ENCODE data around the gene AFF4. TPM values are rescaled to one million over a fixed set of nuclear protein-coding genes. Genes with fewer than 3 reads are reported as not detected.
A peak's percentile ranks its signal among the peaks of the same experiment; 100 is the strongest.
"Not testable (repeated sequence)": the region's sequence is repeated elsewhere in the genome, so short reads cannot be mapped to it uniquely, and the experiment has no call there.

AFF4 gene
- total RNA-seq, 1 experiment from 2014 or later = 85.3 TPM

DNA sequence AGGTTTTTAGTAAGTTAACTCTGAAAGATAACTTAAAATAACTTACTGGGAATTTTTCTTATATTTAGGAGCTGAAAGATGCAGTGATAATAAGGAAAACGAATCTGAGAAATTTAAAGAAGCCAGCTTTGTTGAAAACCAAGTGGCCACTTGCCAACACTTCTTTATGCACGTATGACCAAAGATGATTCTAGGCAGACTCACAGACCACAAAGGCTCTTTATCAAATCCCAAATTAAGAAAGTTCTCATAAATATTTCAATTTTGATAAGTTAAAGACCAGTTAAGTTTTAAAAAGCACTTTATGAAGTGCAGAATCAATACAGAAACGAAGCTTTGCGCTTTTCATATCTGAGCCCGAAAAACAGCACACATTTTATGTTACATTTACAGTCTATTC lies 1.5 kb downstream of the AFF4 start:
- no peak for DNase-seq (ENCODE audit: low spot score)
- TF ChIP-seq, protein P1, sequence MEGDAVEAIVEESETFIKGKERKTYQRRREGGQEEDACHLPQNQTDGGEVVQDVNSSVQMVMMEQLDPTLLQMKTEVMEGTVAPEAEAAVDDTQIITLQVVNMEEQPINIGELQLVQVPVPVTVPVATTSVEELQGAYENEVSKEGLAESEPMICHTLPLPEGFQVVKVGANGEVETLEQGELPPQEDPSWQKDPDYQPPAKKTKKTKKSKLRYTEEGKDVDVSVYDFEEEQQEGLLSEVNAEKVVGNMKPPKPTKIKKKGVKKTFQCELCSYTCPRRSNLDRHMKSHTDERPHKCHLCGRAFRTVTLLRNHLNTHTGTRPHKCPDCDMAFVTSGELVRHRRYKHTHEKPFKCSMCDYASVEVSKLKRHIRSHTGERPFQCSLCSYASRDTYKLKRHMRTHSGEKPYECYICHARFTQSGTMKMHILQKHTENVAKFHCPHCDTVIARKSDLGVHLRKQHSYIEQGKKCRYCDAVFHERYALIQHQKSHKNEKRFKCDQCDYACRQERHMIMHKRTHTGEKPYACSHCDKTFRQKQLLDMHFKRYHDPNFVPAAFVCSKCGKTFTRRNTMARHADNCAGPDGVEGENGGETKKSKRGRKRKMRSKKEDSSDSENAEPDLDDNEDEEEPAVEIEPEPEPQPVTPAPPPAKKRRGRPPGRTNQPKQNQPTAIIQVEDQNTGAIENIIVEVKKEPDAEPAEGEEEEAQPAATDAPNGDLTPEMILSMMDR (conservative IDR thresholded peaks at IDR 0.05; ENCODE audit: low read depth, low read length) = no peak
- no peaks in the 10 kb centered on the region for H3K27me3 ChIP-seq (replicated peaks; ENCODE audit: insufficient read depth, low read depth, low read length, poor library complexity)
- no peaks in the 10 kb centered on the region for H3K9me3 ChIP-seq (ENCODE audit: low read depth, low read length, poor library complexity, severe bottlenecking)
- ChIA-PET CTCF (no interaction called here), POLR2A (ENCODE audit: low non-redundant PET) (no interaction called here)
- peak overlapping the region; percentile 98 for H3K4me3 ChIP-seq (ENCODE audit: low read depth, low read length, poor library complexity, severe bottlenecking)
- H3K4me1 ChIP-seq (ENCODE audit: insufficient read depth, low read length, poor library complexity, severe bottlenecking) = peaks cover 7% of the 10 kb centered on the region
- peak overlapping the region; percentile 95 for H3K27ac ChIP-seq (ENCODE audit: low read depth, low read length, poor library complexity, severe bottlenecking)
- intact Hi-C loops (cut with micrococcal nuclease; ENCODE audit: unreplicated experiment) = no loop called here
- BruUV-seq (replicated peaks) = no TSS peak
- H3K36me3 ChIP-seq (ENCODE audit: insufficient read depth, low read length, poor library complexity, severe bottlenecking) = no peaks in the 10 kb centered on the region

DNA sequence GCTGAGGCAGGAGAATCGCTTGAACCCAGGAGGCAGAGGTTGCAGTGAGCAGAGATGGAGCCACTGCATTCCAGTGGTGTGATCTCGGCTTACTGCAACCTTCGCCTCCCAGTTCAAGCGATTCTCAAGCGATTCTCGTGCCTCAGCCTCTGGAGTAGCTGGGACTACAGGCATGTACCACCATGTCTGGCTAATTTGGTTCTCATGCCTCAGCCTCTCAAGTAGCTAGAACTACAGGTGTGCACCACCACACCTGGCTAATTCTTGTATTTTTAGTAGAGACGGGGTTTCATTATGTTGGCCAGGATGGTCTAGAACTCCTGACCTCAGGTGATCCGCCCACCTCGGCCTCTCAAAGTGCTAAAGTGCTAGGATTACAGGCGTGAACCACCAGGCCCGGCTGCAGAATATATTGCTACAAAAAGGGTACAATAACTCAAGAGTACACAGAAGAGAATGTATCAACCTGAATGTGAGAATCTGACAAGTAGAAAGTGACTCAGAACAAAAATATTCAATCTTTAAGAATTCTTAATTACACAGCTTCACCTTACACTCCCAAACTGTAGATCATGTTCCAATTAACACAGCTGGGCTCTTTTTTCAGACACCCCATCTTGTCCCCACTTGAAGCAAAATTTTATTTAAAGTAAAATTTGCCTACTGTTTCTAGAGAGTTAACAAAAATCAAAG lies 2.2 kb downstream of the AFF4 start:
- DNase-seq (ENCODE audit: low spot score); intact Hi-C loops (cut with micrococcal nuclease; ENCODE audit: unreplicated experiment); H3K36me3 ChIP-seq (ENCODE audit: insufficient read depth, low read length, poor library complexity, severe bottlenecking); H3K9me3 ChIP-seq (ENCODE audit: low read depth, low read length, poor library complexity, severe bottlenecking); H3K27me3 ChIP-seq (replicated peaks; ENCODE audit: insufficient read depth, low read depth, low read length, poor library complexity); BruUV-seq (replicated peaks); H3K4me1 ChIP-seq (ENCODE audit: insufficient read depth, low read length, poor library complexity, severe bottlenecking); CTCF ChIA-PET; H3K27ac ChIP-seq (ENCODE audit: low read depth, low read length, poor library complexity, severe bottlenecking); POLR2A ChIA-PET (ENCODE audit: low non-redundant PET): not testable (repeated sequence)
- H3K4me3 ChIP-seq (ENCODE audit: low read depth, low read length, poor library complexity, severe bottlenecking) = peak overlapping the region; percentile 98

DNA sequence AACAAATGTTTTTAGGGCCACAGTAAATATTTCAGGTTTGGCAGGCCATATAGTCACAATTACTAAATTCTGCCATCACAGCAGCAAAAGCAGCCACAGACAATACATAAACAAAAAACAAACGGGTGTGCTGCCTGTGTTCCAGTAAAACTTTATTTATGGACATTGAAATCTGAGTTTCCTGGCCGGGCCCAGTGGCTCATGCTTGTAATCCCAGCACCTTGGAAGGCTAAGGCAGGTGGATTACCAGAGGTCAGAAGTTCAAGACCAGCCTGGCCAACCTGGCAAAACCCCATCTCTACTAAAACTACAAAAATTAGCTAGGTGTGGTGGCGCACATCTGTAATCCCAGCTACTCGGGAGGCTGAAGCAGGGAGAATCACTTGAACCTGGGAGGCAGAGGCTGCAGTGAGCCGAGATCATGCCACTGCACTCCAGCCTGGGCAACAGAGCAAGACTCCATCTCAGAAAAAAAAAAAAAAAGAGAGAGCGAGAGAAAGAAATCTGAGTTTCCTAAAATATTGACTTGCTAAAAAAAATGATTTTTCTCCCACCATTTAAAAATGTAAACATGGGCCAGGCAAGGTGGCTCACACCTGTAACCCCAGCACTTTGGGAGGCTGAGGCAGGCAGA lies 7.2 kb downstream of the AFF4 start:
- H3K36me3 ChIP-seq (ENCODE audit: insufficient read depth, low read length, poor library complexity, severe bottlenecking); BruUV-seq (replicated peaks); CTCF ChIA-PET; intact Hi-C loops (cut with micrococcal nuclease; ENCODE audit: unreplicated experiment); POLR2A ChIA-PET (ENCODE audit: low non-redundant PET); H3K4me1 ChIP-seq (ENCODE audit: insufficient read depth, low read length, poor library complexity, severe bottlenecking); H3K9me3 ChIP-seq (ENCODE audit: low read depth, low read length, poor library complexity, severe bottlenecking); H3K27me3 ChIP-seq (replicated peaks; ENCODE audit: insufficient read depth, low read depth, low read length, poor library complexity); H3K4me3 ChIP-seq (ENCODE audit: low read depth, low read length, poor library complexity, severe bottlenecking); DNase-seq (ENCODE audit: low spot score); H3K27ac ChIP-seq (ENCODE audit: low read depth, low read length, poor library complexity, severe bottlenecking): not testable (repeated sequence)

DNA sequence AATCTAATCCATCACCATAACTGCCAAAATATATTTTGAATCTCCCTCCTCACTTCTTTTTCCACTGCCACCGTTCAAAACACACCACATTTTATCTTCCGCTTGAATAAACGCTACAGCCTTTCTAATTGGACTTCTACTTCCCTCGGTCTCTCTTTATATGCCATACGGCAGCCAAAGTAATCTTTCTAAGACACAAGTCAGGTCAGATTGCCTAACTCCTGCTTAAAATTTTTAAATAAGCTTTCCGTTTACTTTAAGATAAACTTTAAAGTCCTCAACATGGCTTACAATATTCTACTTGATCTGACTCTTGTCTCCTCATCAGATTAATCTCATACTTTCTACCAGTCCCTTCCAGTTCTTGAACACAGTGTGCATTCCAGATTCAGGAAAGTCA lies 9.7 kb downstream of the AFF4 start:
- ChIA-PET POLR2A (ENCODE audit: low non-redundant PET) (no interaction called here), CTCF (no interaction called here)
- no TSS peak for BruUV-seq (replicated peaks)

More for the DNA sequence above, 9.7 kb downstream of the AFF4 start:
- Histone ChIP-seq H3K27ac (ENCODE audit: low read depth, low read length, poor library complexity, severe bottlenecking) (no peak overlapping the region), H3K4me3 (ENCODE audit: low read depth, low read length, poor library complexity, severe bottlenecking) (no peak overlapping the region), H3K9me3 (ENCODE audit: low read depth, low read length, poor library complexity, severe bottlenecking) (no peaks in the 10 kb centered on the region), H3K4me1 (ENCODE audit: insufficient read depth, low read length, poor library complexity, severe bottlenecking) (no peaks in the 10 kb centered on the region), H3K36me3 (ENCODE audit: insufficient read depth, low read length, poor library complexity, severe bottlenecking) (no peaks in the 10 kb centered on the region), H3K27me3 (replicated peaks; ENCODE audit: insufficient read depth, low read depth, low read length, poor library complexity) (no peaks in the 10 kb centered on the region)
- no peak for DNase-seq (ENCODE audit: low spot score)
- intact Hi-C loops (cut with micrococcal nuclease; ENCODE audit: unreplicated experiment) = no loop called here
- TF ChIP-seq, protein P1 (conservative IDR thresholded peaks at IDR 0.05; ENCODE audit: low read depth, low read length) = no peak
- TF ChIP-seq EZH2 (IDR thresholded peaks at IDR 0.05; ENCODE audit: borderline replicate concordance, low read depth, low read length, poor library complexity, severe bottlenecking) = no peak

Data from A673 (cell line).